OCI-LY1 (cell line): ENCODE data around the gene MAPKBP1.

Experiments
- EZH2 ChIP-seq: fragments of 200-600 bp; sonication (generic), shearing (Covaris generic); IDR thresholded peaks from 2 replicates; pipeline ENCODE4 v1.8.0; 2017; ENCODE audit warnings: borderline replicate concordance, mixed run types, mild to moderate bottlenecking, antibody characterized with exemption, low read length, moderate library complexity, mixed read lengths
- TF ChIP-seq, protein P1 (sequence below): fragments of 200-600 bp; sonication (generic), shearing (Covaris generic); IDR thresholded peaks from 2 replicates; pipeline ENCODE4 v1.5.1; 2017; ENCODE audit warnings: mild to moderate bottlenecking, antibody characterized with exemption, low read length, moderate library complexity, mixed read lengths

DNA sequence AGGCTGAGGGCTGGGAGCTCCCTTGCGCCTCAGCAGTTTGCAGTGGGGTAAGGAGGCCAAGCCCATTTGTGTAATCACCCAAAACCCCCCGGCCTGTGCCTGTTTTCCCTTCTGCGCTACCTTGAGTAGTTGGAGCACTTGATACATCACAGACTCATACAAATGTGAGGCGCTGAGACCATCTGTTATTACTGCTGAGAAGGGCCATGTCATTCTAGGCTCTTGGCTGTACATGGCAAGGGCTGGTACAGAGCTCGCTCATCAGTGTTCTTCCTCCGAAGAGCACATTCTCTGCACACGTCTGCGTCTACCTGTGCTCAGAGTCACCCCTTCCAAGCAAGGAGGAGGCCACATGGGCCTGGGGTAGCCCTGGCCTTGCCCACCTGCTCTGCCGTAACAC lies 73.7 kb downstream of the MAPKBP1 start:
- TF ChIP-seq, protein P1, sequence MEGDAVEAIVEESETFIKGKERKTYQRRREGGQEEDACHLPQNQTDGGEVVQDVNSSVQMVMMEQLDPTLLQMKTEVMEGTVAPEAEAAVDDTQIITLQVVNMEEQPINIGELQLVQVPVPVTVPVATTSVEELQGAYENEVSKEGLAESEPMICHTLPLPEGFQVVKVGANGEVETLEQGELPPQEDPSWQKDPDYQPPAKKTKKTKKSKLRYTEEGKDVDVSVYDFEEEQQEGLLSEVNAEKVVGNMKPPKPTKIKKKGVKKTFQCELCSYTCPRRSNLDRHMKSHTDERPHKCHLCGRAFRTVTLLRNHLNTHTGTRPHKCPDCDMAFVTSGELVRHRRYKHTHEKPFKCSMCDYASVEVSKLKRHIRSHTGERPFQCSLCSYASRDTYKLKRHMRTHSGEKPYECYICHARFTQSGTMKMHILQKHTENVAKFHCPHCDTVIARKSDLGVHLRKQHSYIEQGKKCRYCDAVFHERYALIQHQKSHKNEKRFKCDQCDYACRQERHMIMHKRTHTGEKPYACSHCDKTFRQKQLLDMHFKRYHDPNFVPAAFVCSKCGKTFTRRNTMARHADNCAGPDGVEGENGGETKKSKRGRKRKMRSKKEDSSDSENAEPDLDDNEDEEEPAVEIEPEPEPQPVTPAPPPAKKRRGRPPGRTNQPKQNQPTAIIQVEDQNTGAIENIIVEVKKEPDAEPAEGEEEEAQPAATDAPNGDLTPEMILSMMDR: no peak
- no peak for TF ChIP-seq EZH2
